Measurements from ENCODE around the gene CISTR.
"Not testable (repeated sequence)": the region's sequence is repeated elsewhere in the genome, so short reads cannot be mapped to it uniquely, and the experiment has no call there.

CISTR gene

GRCh38 chr12:53718567-53718966 is 33.2 kb downstream of the CISTR start:
- not testable (repeated sequence) for DNase-seq

GRCh38 chr12:53717319-53717718 is 34.5 kb downstream of the CISTR start:
- DNase-seq, result no peak

- DNase-seq, result no peak
Observed at GRCh38 chr12:53714004-53714403, 37.8 kb downstream of the CISTR start.

- no peak for DNase-seq
Observed at GRCh38 chr12:53713516-53713915, 38.3 kb downstream of the CISTR start.

- no peak for DNase-seq
Observed at GRCh38 chr12:53712059-53712643, 39.6 kb downstream of the CISTR start.

GRCh38 chr12:53710091-53710490 is 41.7 kb downstream of the CISTR start:
- no peak for DNase-seq

- DNase-seq, result no peak
Observed at GRCh38 chr12:53709671-53710070, 42.1 kb downstream of the CISTR start.

- DNase-seq, result no peak
Observed at GRCh38 chr12:53706080-53706479, 45.7 kb downstream of the CISTR start.

- DNase-seq, result peak; percentile 32
Observed at GRCh38 chr12:53703756-53704155, 48.0 kb downstream of the CISTR start.

GRCh38 chr12:53701518-53702264 is 50.1 kb downstream of the CISTR start:
- peak; percentile 60 for DNase-seq

- no peak for DNase-seq
Observed at GRCh38 chr12:53700567-53700966, 51.2 kb downstream of the CISTR start.

GRCh38 chr12:53699678-53700025 is 52.1 kb downstream of the CISTR start:
- no peak for DNase-seq

- DNase-seq, result no peak
Observed at GRCh38 chr12:53698948-53699677, 52.7 kb downstream of the CISTR start.

- no peak for DNase-seq
Observed at GRCh38 chr12:53696655-53697331, 55.0 kb downstream of the CISTR start.
